ENCODE data around the gene GPSM3.

DNA sequence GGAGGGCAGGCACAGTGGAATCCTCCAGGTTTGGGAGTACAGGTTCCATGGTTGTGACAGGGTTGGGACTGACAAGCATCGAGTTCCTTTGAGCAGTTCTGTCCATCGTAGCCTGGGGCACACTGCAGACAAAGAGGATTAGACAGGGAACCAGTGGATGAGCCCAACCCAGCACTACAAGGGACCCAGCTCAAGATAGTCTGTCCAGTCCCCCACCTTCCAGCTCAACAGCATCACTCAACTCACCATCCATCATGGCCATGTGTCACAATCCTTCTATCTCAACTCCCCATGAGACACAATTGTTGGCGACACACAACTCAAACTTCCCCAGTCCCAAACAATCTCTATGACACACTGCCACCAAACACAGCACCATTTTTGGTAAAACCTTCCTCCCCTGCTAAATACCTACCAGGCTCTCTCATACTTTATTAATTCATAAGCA, 11.8 kb upstream of the GPSM3 start:
- TF ChIP-seq, protein P1, sequence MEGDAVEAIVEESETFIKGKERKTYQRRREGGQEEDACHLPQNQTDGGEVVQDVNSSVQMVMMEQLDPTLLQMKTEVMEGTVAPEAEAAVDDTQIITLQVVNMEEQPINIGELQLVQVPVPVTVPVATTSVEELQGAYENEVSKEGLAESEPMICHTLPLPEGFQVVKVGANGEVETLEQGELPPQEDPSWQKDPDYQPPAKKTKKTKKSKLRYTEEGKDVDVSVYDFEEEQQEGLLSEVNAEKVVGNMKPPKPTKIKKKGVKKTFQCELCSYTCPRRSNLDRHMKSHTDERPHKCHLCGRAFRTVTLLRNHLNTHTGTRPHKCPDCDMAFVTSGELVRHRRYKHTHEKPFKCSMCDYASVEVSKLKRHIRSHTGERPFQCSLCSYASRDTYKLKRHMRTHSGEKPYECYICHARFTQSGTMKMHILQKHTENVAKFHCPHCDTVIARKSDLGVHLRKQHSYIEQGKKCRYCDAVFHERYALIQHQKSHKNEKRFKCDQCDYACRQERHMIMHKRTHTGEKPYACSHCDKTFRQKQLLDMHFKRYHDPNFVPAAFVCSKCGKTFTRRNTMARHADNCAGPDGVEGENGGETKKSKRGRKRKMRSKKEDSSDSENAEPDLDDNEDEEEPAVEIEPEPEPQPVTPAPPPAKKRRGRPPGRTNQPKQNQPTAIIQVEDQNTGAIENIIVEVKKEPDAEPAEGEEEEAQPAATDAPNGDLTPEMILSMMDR (IDR thresholded peaks at IDR 0.05): no peak
- no peak for TF ChIP-seq POLR2A (IDR thresholded peaks at IDR 0.05)
